Bone marrow (tissue), 2 donors: ENCODE data around the gene TCF12.
A peak's percentile ranks its signal among the peaks of the same experiment; 100 is the strongest.

Source experiments
- DNase-seq, 2 donors: peaks; one replicate each; lab custom pipeline; 2025; lab: John Stamatoyannopoulos, UW

TCF12 gene

GRCh38 chr15:57017024-57017423 is 98.6 kb downstream of the TCF12 start:
- peak in 1 of 2 donors; percentile 35 for DNase-seq

GRCh38 chr15:57018151-57018550 is 99.7 kb downstream of the TCF12 start:
- DNase-seq = no peak

DNA sequence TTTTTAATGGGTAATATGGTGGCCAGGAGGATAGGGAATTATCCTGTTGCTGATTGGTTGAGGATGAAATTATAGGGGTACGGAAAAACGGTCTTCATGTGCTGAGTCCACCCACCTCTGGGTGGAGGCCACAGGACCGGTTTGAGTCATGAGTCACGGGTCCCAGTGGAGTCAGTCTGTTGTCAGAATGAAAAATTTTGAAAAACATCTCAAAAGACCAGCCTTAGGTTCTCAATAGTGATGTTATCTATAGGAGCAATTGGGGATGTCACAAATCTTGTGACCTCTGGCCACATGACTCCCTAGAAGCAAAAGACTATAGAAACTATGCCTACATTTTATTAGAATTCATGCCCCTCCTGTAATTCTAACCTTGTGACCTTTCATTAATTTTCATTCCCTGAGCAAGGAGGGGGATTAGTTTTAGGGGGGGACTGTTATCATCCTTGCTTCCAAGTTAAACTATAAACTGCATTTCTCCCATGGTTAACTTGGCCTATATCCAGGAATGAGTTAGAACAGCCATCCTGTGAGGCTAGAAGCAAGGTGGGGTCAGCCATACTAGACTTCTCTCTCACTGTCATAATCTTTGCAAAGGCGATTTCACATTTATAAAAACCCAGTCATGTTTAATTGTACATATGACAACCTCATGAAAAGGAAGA is 101.2 kb downstream of the TCF12 start:
- DNase-seq = no peak

- no peak for DNase-seq
Measured at GRCh38 chr15:57025264-57025926, 107.0 kb downstream of the TCF12 start.

- no peak for DNase-seq
Measured at GRCh38 chr15:57026016-57026592, 107.7 kb downstream of the TCF12 start.

GRCh38 chr15:57027596-57027995 is 109.2 kb downstream of the TCF12 start:
- no peak for DNase-seq

- DNase-seq = no peak
Measured at GRCh38 chr15:57028176-57028575, 109.7 kb downstream of the TCF12 start.

DNA sequence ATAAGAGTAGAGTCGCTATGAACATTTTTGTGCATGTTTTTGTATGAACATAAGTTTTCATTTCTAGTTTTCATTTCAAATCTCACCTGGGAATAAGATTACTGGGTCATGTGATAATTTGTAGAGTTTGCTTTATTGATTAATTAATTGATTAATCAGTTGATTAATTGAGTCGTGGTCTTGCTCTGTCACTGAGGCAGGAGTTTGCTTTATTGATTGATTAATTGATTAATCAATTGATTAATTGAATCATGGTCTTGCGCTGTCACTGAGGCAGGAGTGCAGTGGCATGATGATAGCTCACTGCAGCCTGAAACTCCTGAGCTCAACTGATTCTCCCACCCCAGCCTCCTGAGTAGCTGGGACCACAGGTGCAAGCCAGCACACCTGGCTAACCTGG is 111.6 kb downstream of the TCF12 start:
- DNase-seq = no peak

DNA sequence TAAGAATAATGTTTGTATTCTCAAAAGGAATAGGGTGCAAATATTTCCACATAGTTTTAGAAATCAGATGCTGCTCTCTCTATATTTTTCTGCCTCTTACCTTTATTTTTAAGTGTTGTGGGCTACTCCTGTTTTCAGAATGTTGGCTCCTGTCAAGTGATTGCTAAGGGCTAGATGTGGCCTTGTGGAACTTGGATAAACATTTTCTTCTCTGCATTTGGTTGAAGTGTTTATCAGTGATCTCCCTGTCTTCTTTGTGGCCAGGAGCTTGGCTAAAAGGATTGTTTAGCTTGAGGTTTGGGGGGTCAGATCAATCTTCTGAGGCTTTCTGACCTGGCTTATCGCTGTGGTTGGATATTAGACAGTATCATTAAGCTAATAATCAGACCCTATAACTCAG is 112.6 kb downstream of the TCF12 start:
- no peak for DNase-seq

DNA sequence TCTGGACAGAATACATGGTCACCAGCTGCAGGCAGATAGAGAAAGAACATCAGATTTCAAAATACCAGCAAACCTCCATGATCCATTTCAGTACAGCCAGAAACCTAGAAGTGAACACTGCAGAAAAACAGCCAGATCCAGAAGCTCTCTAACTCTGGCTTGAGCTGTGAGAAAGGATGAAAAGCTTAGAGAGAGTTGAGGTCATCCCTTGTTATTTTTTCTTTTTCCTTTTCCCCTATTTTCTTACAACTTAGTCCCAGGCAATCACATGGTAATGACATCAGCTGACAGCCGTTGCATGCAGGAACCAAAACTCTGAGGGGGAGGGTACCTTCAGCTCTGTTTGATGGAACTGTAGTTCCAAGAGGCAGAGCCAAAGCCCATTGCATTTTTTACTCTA is 113.2 kb downstream of the TCF12 start:
- peak in 1 of 2 donors; percentile 23 for DNase-seq

DNA sequence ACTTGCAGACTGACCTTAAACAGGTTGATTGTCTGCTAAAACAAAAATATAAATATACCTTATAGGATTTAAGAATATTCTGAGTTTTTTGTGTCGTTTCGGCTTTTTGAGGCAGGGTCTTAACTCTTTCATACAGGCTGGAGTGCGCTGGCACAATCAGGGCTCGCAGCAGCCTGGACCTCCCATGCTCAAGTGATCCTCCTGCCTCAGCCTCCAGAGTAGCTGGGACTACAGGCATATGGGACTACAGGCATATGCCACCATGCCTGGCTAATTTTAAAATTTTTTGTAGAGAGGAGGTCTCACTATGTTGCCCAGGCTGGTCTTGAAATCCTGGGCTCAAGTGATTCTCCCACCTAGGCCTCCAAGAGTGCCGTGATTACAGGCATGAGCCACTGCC is 113.9 kb downstream of the TCF12 start:
- DNase-seq = no peak

DNA sequence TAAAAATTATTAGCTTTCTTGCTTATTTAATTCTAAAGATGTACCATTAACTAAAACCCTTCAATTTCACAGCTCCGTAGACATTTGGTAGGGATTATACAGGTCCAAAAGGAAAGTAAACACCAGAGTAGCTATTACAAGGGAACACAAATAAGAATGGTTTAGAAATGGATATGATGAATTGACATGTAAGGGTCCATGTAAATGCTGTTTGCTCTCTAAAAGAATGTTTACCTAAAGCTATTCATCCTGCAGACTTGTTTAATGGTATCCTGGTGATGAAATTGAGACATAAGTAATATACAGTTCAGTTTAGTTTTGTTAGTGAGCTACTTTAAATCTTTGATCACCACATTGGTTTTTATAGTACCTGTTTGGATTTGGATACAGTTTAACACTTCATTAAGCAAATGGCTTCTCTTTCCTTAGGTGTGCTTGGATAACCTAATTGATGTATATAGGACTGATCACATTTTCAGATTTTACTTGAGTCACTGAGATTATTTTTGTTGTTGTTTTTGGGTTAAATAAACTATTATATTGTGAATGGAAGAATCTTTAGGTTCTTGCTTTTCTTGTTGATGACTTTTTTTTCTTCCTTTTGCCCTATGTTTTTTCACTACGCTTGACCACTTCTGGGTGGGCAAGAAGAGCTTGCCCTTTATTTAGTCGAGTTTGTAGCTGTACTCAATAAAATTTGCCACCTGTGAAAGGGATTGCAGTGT is 115.4 kb downstream of the TCF12 start:
- DNase-seq = no peak

DNA sequence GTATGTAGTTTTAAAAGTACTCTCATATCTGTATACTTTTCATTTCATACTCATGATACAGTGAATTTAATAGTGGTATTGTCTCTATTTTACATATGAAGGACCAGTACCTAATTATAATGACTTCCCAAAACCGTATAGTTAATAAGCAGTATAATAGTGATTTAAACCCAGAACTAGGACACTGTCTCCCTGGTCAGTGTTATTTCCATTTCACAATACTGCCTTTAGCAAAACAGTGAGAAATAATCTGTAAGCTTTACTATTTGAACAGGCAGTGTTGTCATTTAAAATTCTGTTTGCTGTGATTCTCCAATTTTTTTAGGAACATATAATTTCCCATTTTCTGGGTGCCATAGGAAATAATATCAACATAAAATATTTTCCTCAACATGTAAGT is 116.2 kb downstream of the TCF12 start:
- DNase-seq = no peak

- DNase-seq = no peak
Measured at GRCh38 chr15:57035664-57036063, 117.2 kb downstream of the TCF12 start.

- no peak for DNase-seq
Measured at GRCh38 chr15:57036352-57036751, 117.9 kb downstream of the TCF12 start.

DNA sequence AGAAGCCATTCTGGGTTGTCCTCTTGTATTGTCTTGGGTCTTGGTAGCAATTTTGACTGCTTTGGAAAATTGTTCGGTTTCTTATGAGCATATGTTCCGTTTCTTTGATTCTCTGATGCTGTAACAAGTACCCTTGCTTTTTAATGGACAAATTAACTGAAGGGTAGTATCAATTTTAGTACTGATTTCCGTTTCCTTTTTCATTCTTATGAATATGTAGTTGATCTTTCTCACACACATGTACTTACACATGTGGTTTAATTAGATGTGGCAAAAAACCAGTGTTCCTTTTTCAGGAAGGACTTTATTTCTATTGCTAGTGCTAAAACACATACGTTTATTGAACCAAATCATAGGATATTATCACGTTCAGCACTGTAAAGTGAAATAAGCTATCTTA is 119.1 kb downstream of the TCF12 start:
- no peak for DNase-seq

DNA sequence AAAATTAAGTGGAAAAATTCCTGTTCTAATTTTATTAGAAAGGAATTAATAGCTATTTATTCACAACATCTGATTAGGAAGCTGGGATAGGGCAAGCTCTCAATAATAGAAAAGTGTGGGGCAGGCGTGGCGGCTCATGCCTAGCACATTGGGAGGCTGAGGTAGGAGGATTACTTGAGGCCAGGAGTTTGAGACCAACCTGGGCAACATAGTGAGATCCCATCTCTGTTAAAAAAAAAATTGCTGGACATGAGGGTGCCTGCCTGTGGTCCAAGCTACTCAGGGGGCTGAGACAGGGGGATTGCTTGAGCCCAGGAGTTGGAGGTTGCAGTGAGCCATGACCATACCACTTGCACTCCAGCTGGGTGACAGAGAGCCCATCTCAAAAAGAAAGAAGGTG is 119.6 kb downstream of the TCF12 start:
- no peak for DNase-seq

GRCh38 chr15:57038496-57038895 is 120.1 kb downstream of the TCF12 start:
- no peak for DNase-seq

DNA sequence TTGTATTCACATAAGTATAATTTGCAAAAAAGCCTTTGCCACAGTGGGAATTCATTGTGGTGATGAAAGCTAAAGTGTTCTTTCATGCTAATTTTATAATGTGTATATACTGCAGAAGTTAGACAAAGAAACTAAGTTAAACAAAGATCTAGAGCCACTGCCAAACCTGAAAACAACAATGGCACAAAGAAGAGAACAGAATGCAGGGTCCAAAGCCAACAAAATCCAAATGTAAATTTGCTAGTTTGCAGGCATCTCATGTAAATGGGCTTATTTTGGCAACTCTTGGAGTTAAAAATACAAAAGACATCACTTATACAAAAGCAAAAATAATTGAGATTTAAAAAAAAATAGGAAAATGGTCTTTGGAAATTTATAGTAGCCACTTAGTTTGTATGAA is 123.0 kb downstream of the TCF12 start:
- DNase-seq = no peak

DNA sequence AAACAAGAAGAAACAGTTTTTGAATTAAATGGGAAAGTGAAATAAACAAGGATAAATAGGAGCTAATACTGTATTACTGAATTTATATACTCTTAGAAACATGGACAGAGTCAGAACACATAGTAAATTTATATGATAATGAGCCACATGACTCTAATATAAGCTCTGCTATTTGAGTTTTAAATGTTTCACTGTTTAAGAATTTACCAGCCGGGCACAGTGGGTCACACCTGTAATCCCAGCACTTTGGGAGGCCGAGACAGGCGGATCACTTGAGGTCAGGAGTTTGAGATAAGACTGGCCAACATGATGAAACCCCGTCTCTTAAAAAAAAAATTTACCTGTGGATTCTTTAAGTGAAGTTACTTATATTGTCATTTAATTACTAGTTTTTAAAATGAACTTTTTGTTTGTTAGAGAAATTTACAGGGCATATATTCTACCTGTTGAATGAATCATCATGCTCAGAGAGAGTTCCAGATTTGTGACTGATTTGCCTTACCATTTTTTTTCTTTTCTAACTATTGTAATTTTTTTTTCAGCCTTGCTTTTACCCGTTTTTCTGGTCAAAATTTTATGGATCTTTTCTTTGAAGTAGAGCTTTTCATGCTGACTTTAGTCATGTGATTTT is 125.7 kb downstream of the TCF12 start:
- no peak for DNase-seq

GRCh38 chr15:57044970-57045369 is 126.5 kb downstream of the TCF12 start:
- no peak for DNase-seq

DNA sequence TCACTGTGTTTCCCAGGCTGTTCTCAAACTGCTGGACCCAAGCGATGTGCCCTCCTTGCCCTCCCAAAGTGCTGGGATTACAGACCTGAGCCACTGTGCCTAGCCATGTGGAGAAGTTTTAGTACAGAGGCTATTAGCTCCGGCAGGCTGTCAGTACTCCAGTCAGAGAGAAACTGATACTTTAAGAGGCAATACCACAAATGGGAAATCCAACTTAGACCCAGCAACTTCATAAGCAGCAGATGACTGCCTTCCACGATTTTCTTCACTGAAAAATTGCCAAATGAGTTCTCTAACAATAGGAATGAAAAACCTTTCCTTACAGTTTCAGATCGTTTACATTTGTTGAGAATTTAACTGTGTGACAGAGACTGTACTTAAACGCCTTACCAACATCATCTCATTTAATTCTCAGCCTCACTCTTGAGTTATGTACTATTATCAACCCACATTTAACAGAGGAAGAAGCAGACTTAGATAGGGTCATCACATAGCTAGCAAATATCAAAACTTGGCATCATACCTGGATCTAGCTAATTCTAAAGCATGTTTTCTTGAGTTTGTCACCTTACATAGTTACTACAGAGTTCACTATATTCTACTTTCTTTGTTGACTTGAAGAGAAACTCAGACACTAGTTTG is 127.4 kb downstream of the TCF12 start:
- no peak for DNase-seq
